DMS153 (cell line): Measurements from ENCODE around the gene CPN2.
A peak's percentile ranks its signal among the peaks of the same experiment; 100 is the strongest.

Source experiments
- DNase-seq: peaks from one replicate; lab custom pipeline; 2025; lab: John Stamatoyannopoulos, UW

Gene CPN2

GRCh38 chr3:194328053-194328657 is 23.0 kb downstream of the CPN2 start:
- no peak for DNase-seq

- no peak for DNase-seq
These were observed 23.7 kb downstream of the CPN2 start for GRCh38 chr3:194327218-194328052.

DNA sequence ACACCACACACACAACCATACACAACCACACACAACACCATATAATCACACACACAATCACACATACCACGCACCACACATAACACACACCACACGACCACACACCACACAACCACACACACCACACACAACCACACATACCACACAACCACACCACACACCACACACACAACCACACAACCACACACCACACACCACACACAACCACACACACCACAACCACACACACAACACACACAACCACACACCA is 24.2 kb downstream of the CPN2 start:
- no peak for DNase-seq

DNA sequence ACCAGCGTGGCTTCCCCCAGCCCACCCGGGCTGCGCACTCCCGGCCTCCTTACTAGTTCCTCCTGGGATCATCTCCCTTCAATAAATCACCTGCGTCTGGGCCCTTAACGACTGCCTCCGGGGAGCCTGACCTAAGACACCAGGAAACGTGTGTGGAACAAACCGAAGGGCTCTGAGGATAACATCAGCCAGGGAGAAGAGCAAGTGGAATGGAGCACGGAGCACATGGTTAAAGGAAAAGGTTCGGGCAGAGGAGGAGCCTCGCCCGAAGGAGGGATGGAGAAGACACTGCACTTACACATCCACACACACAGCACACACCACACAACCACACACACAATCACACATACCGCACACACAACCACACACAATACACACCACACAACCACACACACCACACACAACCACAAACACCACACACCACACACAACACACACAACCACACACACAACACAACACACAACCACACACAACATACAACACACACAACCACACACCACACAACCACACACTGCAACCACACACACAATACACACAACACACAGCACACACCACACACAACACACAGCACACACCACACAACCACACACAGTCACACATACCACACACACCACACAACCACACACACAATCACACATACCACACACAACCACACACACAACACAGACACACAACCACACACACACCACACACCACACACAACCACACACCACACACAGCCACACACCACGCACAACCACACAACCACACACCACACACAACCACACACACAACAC is 24.7 kb downstream of the CPN2 start:
- DNase-seq: no peak

- DNase-seq: no peak
These were observed 25.5 kb downstream of the CPN2 start for GRCh38 chr3:194325424-194326153.

- DNase-seq: no peak
These were observed 26.3 kb downstream of the CPN2 start for GRCh38 chr3:194324823-194325327.

DNA sequence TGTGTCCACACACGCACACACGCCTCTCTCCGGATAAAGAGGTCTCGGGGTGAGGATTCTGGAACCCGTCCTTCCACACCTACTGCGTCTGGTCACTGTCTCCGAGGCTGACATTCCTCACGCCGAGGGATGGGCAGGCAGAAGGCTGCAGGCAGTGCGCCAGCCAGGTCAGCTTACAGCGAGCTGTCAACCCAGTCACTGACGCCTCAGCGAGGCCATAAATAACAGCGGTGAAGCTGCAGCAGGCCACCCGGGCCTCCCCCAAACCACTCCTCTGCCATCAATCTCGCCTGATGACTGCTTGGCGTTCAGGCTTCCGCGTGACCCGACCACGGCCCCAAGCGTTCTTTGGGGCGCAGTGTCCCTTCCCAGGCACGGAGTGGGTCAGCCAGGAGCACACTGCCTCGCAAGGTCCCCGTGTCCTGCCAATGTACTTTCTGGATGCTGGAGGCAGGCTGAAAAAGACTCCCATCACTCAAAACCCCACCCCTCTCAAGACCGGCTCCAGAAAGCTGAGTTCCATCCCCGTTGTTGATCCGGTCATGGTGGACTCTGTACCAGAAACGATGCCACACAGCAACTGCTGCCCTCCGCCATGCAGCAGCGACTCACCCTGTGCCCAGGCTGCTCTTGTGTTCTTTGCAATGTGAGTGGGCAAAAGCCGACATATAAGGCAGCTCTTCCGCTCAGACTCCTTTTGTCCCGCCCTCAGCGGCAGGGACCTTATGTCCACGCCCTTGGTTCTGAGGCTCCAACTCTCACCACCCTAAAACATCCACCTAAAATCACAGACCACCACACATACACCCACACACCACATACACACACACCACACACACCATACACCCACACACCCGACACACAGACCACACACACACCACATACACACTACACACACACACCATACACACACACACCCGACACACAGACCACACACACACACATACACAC is 27.1 kb downstream of the CPN2 start:
- DNase-seq: no peak

GRCh38 chr3:194322678-194323211 is 28.4 kb downstream of the CPN2 start:
- no peak for DNase-seq

DNA sequence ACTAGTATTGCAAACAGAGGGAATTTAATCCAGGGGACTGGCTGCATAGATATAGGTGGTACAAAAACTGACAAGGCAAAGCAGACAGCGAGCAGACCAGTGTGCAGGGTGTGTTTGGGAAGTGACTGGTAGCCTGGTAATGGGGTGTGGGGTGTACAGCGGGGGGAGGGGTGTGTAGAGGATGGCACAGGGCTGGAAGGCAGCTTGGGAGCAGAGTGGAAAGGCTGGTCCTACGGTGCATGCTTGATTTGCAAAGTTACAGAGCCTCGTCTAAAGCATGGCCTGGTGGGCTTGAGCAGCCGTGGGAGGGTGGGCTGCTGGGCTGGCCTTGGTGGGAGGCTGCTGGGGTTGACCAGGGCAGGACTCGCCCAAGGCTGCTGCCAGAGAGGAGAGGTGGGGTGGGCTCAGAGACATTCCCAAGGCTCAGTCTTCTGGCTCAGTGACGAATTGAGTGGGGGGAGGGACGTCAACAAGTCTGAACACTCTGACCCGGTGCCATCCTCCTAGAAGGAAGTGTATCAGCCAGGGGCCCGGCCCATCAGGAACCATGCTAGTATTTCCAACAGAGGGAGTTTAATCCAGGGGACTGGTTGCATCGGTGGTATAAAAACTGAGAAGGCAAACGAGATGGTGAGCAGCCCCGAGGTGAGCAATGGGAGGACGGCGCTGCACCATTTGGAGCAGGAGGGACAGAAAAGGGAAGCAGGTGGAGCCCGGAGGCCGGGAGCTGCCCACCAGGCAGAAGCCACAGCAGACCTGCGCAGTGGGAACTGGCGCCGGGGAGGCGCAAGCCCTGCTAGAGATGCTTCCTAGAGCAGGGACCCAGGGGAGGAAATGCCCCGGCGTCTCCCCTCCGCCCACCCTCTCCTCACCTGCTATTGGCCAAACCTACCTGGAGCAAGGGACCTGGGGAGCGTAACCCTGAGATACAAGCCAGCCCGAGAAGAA is 29.2 kb downstream of the CPN2 start:
- DNase-seq: peak; percentile 39

GRCh38 chr3:194320744-194321243 is 30.3 kb downstream of the CPN2 start:
- DNase-seq: no peak

GRCh38 chr3:194320100-194320499 is 31.0 kb downstream of the CPN2 start:
- DNase-seq: no peak

DNA sequence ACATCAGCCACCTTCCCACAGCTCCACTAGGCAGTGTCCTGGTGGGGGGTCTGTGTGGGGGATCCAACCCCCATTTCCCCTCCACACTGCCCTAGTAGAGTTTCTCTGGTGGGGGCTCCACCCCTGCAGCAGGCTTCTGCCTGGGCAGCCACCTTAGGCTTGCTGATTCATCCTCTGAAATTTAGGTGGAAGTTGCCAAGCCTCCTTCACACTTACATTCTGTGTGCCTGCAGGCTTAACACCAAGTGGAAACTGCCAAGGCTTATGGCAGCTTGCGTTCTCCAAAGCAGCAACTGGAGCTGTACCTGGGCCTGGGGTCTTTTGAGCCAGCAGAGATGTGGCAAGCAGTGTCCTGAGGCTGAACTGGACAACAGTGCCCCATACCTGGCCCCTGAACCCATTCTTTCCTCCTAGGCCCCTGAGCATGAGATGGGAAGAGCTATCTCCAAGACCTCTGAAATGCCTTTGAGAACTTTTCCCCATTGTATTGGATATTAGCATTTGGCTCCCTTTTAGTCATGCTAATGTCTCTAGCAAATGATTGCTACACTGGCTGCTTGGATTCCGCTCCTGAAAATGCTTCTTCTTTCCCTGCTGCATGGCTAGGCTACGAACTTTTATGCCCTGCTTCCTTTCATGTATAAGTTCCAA is 32.5 kb downstream of the CPN2 start:
- no peak for DNase-seq

GRCh38 chr3:194316918-194317317 is 34.2 kb downstream of the CPN2 start:
- DNase-seq: no peak

DNA sequence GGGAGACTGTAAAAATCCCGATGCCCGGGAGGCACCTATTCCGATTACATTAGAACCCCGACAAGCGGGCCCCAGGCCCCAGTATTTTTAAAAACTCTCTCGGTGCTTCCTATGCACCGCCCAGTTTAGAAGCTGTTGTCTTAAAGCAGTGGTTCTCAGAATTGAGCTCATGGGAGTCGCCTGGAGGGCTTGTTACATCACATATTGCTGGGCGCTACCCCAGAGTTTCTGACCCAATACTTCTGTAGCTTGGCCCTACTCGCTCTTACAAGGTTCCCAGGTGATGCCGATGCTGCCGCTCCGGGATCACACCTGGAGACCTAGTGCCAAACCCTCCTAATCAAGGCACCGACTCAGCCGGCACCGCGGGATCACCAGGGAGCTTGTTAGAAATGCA is 35.2 kb downstream of the CPN2 start:
- no peak for DNase-seq

- peak; percentile 76 for DNase-seq
These were observed 35.8 kb downstream of the CPN2 start for GRCh38 chr3:194315088-194315964.

GRCh38 chr3:194314388-194315068 is 36.6 kb downstream of the CPN2 start:
- DNase-seq: no peak
